Mucosa of gallbladder (tissue), 1 donor: ENCODE measurements around the gene SRMS. TPM values are rescaled to one million over a fixed set of nuclear protein-coding genes. Genes with fewer than 3 reads are reported as not detected.

Experiments used
- DNase-seq: peaks from one replicate; pipeline ENCODE4 v3.0.0-alpha.2; 2020; ENCODE audit warnings: low spot score
- total RNA-seq: library from RNA; stranded (reverse); gene quantifications from one replicate; pipeline ENCODE4 v1.2.1, GENCODE V29; 2021
- donor health status: DM: no; HTN: no; CAD: no.

The SRMS gene
- total RNA-seq, 1 donor from 2014 or later, result not detected

- no peak for DNase-seq
Measured at GRCh38 chr20:63553933-63554290, 6.4 kb upstream of the SRMS start, which contains the start of gene FNDC11. Gene FNDC11 (plus strand): TSS chr20:63554159. CDS start chr20:63555664, 1,505 bp downstream.

DNA sequence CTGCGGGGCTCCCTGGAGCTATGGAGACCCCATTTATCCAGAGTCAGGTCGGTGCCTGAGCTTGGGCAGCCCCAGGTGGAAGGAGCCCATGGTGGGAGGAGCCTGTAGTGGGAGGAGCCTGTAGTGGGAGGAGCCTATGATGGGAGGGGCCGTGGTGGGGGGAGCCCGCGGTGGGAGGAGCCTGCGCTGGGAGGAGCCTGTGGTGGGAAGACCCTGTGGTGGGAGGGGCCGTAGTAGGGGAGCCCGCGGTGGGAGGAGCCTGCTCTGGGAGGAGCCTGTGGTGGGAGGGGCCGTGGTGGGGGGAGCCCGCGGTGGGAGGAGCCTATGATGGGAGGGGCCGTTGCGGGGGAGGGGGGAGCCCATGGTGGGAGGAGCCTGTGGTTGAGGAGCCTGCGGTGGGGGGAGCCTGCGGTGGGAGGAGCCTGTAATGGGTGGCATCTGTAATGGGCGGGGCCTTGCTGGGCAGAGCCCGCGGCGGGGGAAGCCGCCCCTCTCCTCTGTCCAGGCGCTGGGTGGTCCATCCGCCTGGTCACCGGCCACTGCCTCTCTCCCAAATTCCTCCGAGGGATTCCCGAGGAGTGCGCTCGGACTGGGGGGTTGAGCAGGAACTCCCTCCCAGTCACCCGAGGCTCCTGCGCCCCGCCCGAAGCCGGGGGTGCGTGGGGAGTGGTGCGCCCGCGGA lies 5.8 kb upstream of the SRMS start:
- peak; percentile 78 for DNase-seq

DNA sequence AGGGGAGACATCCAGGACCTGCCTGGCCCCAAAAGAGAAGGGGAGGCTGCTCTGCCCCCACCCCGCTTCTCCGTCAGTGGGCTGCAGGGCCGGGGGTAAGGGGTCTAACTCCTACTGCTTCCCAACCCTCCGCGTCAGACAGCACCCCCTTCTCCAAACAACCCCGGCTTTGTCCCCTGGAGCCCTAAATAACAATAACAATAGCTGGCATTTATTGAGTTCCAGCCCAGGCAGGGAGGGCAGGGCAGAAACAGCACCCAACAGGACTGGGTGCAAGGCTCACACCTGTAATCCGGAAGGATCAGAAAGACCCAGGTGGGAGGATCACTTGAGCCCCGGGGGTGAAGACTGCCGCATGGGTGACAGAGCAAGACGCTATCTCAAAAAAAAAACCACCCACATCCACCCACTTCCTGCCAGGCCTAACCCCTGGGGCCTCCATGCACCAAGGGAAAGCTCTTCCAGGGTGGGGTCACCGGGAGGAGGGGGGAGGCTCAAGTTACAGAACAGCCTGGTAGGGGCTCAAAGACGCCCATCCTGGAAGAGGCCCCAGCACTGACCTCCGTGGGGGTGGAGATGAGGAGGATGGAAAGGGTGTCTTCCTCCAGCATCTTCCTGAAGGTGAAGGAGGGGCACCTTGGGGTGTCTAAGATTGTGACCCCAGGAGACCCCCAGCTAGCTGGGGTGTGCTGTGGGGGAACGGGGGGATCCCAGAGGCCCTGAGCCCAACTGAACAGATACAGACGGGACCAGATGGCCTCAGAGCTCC lies 5.1 kb upstream of the SRMS start:
- no peak for DNase-seq

DNA sequence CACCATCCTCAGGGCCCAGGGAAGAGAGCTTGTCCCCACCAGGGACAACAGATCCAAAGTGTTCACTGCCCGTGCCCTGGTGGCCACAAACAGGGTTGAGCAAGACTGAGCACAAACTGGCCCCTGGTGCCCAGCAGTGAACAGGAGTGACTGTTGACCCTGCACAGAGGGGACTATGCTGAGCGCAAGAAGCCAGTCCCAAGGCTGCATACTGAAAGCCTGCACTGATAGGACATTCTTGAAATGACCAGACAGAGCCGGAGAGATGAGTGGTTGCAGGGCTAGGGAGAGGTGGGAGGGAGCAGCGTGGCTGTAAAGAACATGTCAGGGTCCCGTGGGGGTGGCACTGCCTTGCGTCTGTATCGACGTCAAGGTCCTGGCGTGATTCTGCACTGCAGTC lies 3.5 kb upstream of the SRMS start:
- DNase-seq, result no peak

DNA sequence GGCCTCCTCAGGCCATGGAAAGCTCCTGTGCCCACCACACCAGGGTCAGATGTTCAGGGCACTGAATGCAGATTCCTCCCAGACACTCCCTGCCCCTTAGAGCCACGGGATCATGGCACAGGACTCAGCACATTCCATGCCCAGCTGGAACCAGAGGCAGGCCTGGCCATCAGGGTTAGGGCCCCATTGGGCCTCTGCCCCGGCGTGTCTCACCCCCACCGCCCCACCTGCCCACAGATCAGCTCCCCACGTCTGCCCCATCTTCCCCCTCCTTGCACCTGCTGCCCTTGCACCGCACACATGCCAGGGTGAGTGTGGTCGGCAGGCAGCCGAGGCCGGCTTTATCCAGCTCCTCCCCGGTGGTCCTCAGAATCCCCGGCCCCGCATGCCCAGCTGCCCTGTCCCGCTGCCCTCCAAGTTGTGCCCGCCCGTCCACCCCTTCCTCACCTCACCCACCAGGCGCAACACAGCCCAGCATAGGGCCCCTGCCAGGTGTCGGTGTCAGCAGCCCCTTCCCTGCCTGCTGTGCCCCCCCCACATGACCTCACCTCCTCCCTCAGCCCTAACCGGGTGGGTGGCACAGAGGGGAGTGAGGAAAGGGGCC lies 2.2 kb upstream of the SRMS start:
- DNase-seq, result no peak

DNA sequence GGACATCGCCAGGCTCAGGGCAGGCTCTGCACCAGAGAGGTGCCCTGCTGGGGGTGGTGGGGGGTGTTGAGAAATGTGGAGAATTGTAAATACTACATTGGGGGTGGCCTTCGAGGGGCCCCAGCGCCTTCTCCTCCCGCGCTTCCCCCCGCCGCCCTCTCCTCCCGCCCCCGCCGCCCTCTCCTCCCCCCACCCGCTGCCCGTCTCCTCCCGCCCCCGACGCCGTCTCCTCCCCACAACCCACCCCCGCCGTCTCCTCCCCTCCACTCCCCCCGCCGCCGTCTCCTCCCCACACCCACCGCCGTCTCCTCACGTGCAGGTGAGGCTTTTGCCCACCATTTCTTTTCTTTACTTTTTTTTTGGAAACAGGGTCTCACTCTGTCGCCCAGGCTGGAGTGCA lies 1.5 kb upstream of the SRMS start:
- DNase-seq, result no peak

DNA sequence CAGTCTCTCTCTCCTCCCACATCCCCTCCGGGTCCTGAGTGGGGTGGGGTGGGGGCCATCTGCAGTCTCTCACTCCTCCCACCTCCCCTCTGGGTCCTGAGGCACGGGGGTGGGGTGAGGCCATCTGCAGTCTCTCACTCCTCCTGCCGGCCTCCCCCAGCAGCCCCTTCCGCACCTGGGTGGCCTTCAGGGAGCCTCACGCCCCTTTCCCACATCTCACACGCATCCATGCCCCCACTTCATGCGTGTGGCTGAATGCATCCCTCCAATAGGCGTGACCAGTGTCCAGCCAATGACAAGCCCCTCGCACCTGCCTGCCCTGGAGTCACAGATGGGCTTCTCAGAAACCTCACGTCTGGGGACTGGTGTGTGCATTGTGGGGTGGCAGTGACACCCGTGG lies 993 bp upstream of the SRMS start:
- DNase-seq, result no peak

GRCh38 chr20:63546956-63547724 lies 409 bp downstream of the SRMS start:
- no peak for DNase-seq

- DNase-seq, result no peak
Measured at GRCh38 chr20:63546256-63546955, 1.1 kb downstream of the SRMS start.

DNA sequence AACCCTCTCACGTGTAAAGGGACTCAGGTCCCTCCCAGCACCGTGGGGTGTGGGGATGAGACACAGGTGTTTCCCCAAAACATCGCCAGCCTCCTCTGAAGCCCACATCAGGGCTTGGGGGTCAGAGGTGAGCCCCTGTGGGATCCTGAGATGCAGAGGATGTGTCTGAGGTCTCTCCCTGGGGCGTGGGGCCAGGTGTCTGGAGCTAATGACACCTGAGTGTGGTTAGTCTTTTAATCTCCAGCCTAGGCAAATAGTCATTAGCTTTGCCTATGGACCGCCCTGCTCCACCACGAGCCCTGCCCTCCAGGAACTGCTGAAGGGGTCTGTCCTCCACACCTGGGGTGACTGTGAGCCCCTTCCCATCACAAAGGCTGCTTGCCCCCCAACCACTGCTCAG lies 1.7 kb downstream of the SRMS start:
- DNase-seq, result no peak

DNA sequence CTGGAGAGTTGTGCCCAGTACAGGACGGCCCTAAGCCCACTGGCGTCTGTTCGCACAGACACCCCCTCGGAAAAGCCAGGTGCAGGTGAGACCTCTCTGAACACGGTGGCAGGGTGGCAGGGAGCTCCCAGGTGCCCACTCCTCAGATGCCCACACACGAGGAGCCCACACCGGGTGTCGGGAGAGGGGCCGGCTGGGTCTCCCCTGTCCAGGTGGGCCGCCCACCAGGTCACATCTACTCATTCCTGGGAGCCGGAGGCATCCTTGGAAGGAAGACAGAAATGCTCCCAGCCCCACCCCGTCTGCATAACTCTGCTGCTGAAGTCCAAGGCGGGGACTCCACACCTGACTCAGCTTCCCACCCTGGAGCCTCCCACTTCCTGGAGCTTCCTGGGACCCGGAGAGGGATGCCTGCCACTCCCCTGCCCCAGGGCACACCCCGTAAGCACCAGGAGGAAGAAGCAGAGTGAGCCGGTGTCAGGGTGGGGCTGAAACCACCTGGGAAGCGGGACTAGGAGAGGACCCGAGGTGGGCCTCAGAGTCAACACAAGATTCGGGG lies 2.5 kb downstream of the SRMS start:
- peak; percentile 62 for DNase-seq

- DNase-seq, result no peak
Measured at GRCh38 chr20:63544241-63544957, 3.1 kb downstream of the SRMS start.

DNA sequence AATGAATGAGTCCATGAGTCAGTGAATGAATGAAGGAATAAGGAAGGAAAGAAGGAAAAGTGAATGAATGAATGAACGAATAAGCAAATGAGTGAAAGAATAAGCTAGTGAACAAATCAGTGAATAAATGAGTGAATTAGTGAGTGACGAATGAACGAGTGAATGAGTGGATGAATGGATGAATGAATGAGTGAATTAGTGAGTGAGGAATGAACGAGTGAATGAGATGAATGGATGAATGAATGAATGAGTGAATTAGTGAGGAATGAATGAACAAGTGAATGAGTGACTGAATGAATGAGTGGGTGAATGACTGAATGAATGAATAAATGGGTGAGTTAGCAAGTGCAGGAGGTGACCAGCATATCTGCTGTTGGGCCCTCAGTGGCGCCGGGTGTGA lies 3.8 kb downstream of the SRMS start:
- no peak for DNase-seq

DNA sequence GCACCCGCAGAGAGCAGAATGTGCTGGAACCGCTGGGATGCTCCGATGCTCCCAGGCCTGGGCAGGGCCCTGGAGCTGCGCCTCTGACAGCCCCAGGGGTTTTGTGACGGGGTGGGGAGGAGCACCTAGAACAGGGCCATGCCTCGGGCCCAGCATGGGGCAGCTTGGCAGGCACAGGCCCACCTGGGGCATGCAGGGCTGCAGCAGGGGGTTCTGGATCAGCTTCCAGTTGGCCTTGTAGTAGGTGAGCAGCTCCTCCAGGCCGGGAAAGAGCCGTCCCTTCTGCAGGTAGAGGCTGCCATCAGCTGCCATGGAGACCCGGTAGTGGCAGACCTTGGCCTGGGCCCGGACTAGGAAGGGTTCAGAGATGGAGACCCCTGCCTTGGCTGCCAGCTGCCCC lies 4.4 kb downstream of the SRMS start:
- no peak for DNase-seq

DNA sequence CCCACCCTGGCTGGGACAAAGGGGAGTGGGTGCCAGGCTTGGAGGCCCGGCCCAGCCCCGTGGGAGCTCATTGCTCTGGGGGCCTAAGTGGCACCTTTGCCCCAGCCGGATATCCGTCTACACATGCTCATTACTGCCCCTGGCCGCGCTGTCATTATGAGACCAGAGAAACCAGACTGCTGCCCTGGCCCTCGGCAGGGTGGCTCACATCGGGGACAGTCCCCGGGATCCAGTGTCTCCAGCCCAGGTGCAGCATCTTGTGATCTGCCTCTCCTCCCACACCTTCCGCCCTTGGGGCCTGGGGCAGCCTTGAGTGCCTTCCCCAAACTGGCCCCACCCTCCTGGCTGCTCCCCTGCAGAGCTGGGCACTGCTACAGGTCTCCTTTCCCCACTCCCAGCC lies 4.9 kb downstream of the SRMS start:
- no peak for DNase-seq

DNA sequence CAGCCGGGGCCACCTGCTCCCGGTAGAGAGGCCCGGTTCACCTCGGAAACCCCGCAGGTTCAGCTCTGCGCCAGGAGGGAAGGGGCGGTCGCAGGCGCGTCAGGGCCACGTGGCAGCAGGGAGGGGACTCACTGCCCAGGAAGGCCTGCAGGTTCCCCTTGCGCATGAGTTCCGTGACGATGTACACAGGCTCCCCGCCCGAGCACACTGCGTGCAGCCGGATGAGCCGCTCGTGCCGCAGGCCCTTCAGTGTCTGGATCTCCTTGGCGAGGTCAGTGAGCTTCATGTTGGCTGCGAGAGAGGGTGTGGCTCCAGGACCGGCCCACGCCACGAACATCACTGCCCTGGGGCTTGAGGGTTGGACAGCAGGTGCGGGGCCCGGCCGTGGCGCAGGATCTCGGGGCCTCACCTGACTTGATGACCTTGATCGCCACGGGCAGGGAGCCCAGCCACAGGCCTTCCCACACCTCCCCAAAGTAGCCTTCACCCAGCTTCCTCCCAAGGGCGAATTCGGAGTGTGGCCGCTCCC lies 5.5 kb downstream of the SRMS start:
- DNase-seq, result no peak

DNA sequence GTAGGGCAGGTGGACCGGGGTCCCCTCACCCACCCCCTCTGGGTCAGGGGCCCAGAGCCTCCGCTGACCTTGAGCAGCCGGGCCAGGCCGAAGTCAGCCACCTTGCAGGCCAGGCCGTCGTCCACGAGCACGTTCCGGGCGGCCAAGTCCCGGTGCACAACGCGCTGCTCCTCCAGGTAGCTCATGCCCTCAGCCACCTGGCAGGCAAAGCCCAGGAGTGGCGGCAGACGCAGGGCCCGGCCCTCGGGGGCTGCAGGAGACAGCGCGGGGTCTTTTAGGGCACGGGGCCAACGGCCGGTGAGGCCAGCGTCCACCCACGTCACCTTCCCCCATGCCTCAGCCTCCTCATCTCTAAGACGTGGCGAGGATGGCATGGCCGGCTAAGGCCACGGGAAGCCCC lies 6.2 kb downstream of the SRMS start:
- no peak for DNase-seq

- DNase-seq, result no peak
Measured at GRCh38 chr20:63540417-63541186, 6.9 kb downstream of the SRMS start.
